WTC11 (cell line): ENCODE data around the gene NECAB2. TPM values are rescaled to one million over a fixed set of nuclear protein-coding genes. Genes with fewer than 3 reads are reported as not detected.

Experiments used
- ATAC-seq: fragments of 200-7000 bp; cut with Tn5 transposase; 2 replicates; pipeline ENCODE4 v1.10.0; 2021; ENCODE audit warnings: mild to moderate bottlenecking, moderate library complexity
- CTCF ChIA-PET: fragments of 300-600 bp; sonication (Branson Sonifier 250); formaldehyde crosslinking; loops from one replicate; lab custom pipeline; 2021; ENCODE audit warnings: antibody characterized with exemption; lab: Charles Lee
- POLR2A ChIA-PET: fragments of 350-600 bp; sonication (Branson Sonifier 250); formaldehyde crosslinking; loops from one replicate; lab custom pipeline; 2021; ENCODE audit warnings: antibody characterized with exemption; lab: Charles Lee
- DNase-seq: peaks from one replicate; pipeline ENCODE4 v3.0.0; 2021; ENCODE audit warnings: low spot score
- H3K27ac Mint-ChIP-seq: 2 replicates; pipeline ENCODE4 v1.8.0; 2021; ENCODE audit warnings: mixed read lengths
- H3K27me3 Mint-ChIP-seq: 2 replicates; pipeline ENCODE4 v1.8.0; 2021; ENCODE audit warnings: low read depth, mild to moderate bottlenecking, moderate library complexity, mixed read lengths
- H3K36me3 Mint-ChIP-seq: 2 replicates; pipeline ENCODE4 v1.8.0; 2021; ENCODE audit warnings: mixed read lengths
- H3K4me1 Mint-ChIP-seq: 2 replicates; pipeline ENCODE4 v1.8.0; 2022; ENCODE audit warnings: mixed read lengths
- H3K4me3 Mint-ChIP-seq: 2 replicates; pipeline ENCODE4 v1.8.0; 2021; ENCODE audit warnings: mild to moderate bottlenecking, moderate library complexity, mixed read lengths
- H3K9me3 Mint-ChIP-seq: 2 replicates; pipeline ENCODE4 v1.8.0; 2021; ENCODE audit warnings: mixed read lengths
- ATF1 ChIP-seq: sonication (generic); formaldehyde crosslinking; IDR thresholded peaks from 2 replicates; pipeline ENCODE4 v1.8.1; 2023; ENCODE audit warnings: mild to moderate bottlenecking, moderate library complexity, missing genetic modification reagents
- FOXK1 ChIP-seq: sonication (generic); formaldehyde crosslinking; IDR thresholded peaks from 2 replicates; pipeline ENCODE4 v1.8.0; 2022; ENCODE audit warnings: mild to moderate bottlenecking, moderate library complexity, missing genetic modification reagents
- KAT7 ChIP-seq: sonication (generic); formaldehyde crosslinking; IDR thresholded peaks from 2 replicates; pipeline ENCODE4 v1.8.1; 2023; ENCODE audit warnings: missing genetic modification reagents, mild to moderate bottlenecking, borderline replicate concordance
- NFATC4 ChIP-seq: fragments of 250-450 bp; sonication (Bioruptor Pico); IDR thresholded peaks from 2 replicates; pipeline ENCODE4 v1.9.0; 2021; ENCODE audit warnings: mild to moderate bottlenecking
- NFYB ChIP-seq: sonication (generic); formaldehyde crosslinking; conservative IDR thresholded peaks from 2 replicates; pipeline ENCODE4 v1.8.0; 2022; ENCODE audit warnings: low read depth, missing genetic modification reagents
- NR2C2 ChIP-seq: sonication (generic); formaldehyde crosslinking; IDR thresholded peaks from 2 replicates; pipeline ENCODE4 v1.8.0; 2022; ENCODE audit warnings: mild to moderate bottlenecking, missing genetic modification reagents
- RELA ChIP-seq: sonication (generic); formaldehyde crosslinking; IDR thresholded peaks from 2 replicates; pipeline ENCODE4 v1.8.1; 2022; ENCODE audit warnings: missing genetic modification reagents, mild to moderate bottlenecking, borderline replicate concordance
- SMAD3 ChIP-seq: sonication (generic); formaldehyde crosslinking; IDR thresholded peaks from 2 replicates; pipeline ENCODE4 v1.8.0; 2022; ENCODE audit warnings: missing genetic modification reagents, mild to moderate bottlenecking, borderline replicate concordance
- SOX15 ChIP-seq: fragments of 250-450 bp; sonication (Bioruptor Pico); IDR thresholded peaks from 2 replicates; pipeline ENCODE4 v1.9.0; 2021; ENCODE audit warnings: mild to moderate bottlenecking
- ZNF121 ChIP-seq: sonication (generic); formaldehyde crosslinking; IDR thresholded peaks from 2 replicates; pipeline ENCODE4 v1.8.0; 2023; ENCODE audit warnings: missing genetic modification reagents
- ZNF138 ChIP-seq: sonication (generic); formaldehyde crosslinking; conservative IDR thresholded peaks from 2 replicates; pipeline ENCODE4 v1.8.1; 2022; ENCODE audit warnings: mild to moderate bottlenecking, moderate library complexity, missing genetic modification reagents
- ZNF423 ChIP-seq: fragments of 250-450 bp; sonication (Bioruptor Pico); IDR thresholded peaks from 2 replicates; pipeline ENCODE4 v2.1.2; 2022; ENCODE audit warnings: mild to moderate bottlenecking, moderate library complexity
- total RNA-seq: library from RNA; stranded (reverse); gene quantifications from 3 replicates; pipeline ENCODE4 v1.2.3, GENCODE V29; 2021
- TF ChIP-seq, protein P1 (sequence below): sonication (generic); formaldehyde crosslinking; IDR thresholded peaks from 2 replicates; pipeline ENCODE4 v1.8.1; 2023; ENCODE audit warnings: mild to moderate bottlenecking, missing genetic modification reagents
- TF ChIP-seq, protein P2 (sequence below): fragments of 250-450 bp; sonication (Bioruptor Pico); IDR thresholded peaks from 2 replicates; pipeline ENCODE4 v1.9.0; 2021; ENCODE audit warnings: mild to moderate bottlenecking
- TF ChIP-seq, protein P3 (sequence below): sonication (generic); formaldehyde crosslinking; IDR thresholded peaks from 2 replicates; pipeline ENCODE4 v1.8.1; 2022; ENCODE audit warnings: missing genetic modification reagents, borderline replicate concordance
- TF ChIP-seq, protein P4 (sequence below): fragments of 250-450 bp; sonication (Bioruptor Pico); IDR thresholded peaks from 2 replicates; pipeline ENCODE4 v1.9.0; 2021; ENCODE audit warnings: moderate library complexity, mild to moderate bottlenecking, inconsistent platforms, borderline replicate concordance
- TF ChIP-seq, protein P5 (sequence below): sonication (generic); formaldehyde crosslinking; IDR thresholded peaks from 2 replicates; pipeline ENCODE4 v1.8.1; 2022; ENCODE audit warnings: low read depth, missing genetic modification reagents, borderline replicate concordance

The NECAB2 gene
- total RNA-seq, 1 experiment from 2014 or later: 2.9 TPM

DNA sequence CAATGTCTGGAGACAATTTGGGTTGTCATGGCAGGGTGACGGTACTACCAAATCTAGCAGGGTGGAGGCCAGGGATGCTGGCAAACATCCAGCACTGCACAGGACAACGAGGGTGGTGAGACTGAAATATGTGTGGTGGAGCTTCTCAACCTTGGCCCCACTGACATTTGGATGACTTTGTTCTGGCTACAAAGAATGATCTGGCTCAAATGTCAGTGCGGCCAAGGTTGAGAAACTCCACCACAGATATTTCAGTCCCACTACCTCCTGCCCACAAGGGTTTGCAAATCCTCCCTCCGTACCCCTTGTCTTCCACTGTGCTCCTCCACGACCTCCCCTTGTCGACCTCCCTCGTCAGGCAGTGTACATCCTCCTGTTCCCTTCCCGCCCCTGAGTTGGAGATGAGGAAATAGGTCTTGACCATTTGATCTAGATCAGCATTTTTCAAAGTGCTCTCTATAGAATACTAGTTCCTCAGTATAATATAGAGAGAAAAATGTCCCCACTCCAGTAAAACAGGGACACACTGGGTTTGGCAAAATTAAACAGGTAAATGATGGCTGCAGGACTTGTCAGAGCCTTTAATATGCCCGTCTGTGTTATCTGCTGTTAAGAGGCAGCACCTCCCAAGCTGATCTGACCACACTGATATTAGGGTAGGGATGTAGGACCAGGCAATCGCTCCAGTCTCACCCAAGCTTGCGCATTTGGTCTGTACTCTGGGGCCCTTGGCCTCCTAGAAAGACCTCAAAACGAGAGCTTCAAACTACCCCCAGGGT is 8.2 kb upstream of the NECAB2 start:
- CTCF ChIA-PET: interaction anchor here (1.4 to 4.9 kb wide), 3 partner anchors 85 to 106 kb away, joined by 3 to 131 read pairs (median 4); partner anchors contain the start of gene SLC38A8
- H3K27me3 Mint-ChIP-seq: no peaks in the 10 kb centered on the region
- H3K9me3 Mint-ChIP-seq: no peaks in the 10 kb centered on the region
- H3K4me3 Mint-ChIP-seq: no peak overlapping the region
- DNase-seq: no peak
- no peak for ATAC-seq
- H3K4me1 Mint-ChIP-seq: no peaks in the 10 kb centered on the region
- TF ChIP-seq, protein P1, sequence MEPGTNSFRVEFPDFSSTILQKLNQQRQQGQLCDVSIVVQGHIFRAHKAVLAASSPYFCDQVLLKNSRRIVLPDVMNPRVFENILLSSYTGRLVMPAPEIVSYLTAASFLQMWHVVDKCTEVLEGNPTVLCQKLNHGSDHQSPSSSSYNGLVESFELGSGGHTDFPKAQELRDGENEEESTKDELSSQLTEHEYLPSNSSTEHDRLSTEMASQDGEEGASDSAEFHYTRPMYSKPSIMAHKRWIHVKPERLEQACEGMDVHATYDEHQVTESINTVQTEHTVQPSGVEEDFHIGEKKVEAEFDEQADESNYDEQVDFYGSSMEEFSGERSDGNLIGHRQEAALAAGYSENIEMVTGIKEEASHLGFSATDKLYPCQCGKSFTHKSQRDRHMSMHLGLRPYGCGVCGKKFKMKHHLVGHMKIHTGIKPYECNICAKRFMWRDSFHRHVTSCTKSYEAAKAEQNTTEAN (CRISPR knock-in tag): no peak
- TF ChIP-seq, protein P2, sequence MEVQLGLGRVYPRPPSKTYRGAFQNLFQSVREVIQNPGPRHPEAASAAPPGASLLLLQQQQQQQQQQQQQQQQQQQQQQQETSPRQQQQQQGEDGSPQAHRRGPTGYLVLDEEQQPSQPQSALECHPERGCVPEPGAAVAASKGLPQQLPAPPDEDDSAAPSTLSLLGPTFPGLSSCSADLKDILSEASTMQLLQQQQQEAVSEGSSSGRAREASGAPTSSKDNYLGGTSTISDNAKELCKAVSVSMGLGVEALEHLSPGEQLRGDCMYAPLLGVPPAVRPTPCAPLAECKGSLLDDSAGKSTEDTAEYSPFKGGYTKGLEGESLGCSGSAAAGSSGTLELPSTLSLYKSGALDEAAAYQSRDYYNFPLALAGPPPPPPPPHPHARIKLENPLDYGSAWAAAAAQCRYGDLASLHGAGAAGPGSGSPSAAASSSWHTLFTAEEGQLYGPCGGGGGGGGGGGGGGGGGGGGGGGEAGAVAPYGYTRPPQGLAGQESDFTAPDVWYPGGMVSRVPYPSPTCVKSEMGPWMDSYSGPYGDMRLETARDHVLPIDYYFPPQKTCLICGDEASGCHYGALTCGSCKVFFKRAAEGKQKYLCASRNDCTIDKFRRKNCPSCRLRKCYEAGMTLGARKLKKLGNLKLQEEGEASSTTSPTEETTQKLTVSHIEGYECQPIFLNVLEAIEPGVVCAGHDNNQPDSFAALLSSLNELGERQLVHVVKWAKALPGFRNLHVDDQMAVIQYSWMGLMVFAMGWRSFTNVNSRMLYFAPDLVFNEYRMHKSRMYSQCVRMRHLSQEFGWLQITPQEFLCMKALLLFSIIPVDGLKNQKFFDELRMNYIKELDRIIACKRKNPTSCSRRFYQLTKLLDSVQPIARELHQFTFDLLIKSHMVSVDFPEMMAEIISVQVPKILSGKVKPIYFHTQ: no peak
- no peak for TF ChIP-seq ZNF121
- POLR2A ChIA-PET: no interaction called here
- no peaks in the 10 kb centered on the region for H3K36me3 Mint-ChIP-seq
- H3K27ac Mint-ChIP-seq: no peak overlapping the region

DNA sequence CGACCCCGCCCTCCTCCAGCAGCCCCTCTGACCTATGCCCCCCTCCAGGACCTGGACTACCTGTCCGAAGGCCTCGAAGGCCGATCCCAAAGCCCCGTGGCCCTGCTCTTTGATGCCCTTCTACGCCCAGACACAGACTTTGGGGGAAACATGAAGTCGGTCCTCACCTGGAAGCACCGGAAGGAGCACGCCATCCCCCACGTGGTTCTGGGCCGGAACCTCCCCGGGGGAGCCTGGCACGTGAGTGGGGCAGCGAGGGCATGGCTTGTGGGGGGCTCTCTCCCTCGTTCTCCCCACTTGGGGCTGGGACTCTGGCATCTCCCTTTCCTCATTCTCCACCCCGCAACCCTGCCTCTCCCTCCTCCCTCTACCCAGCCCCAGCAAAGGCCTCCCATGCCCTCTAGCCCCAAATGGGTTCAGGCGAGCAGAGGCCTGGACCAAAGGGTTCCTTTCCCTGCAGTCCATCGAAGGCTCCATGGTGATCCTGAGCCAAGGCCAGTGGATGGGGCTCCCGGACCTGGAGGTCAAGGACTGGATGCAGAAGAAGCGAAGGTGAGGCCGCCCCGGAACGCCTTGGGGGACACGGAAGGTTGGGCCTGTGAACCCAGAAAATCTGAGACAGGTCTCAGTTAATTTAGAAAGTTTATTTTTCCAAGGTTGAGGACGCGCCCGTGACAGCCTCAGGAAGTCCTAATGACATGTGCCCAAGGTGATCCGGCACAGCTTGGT is 7.4 kb upstream of the NECAB2 start:
- H3K36me3 Mint-ChIP-seq: no peaks in the 10 kb centered on the region
- ATAC-seq (no peak), DNase-seq (no peak)
- H3K4me3 Mint-ChIP-seq: no peak overlapping the region
- H3K27me3 Mint-ChIP-seq: no peaks in the 10 kb centered on the region
- no peaks in the 10 kb centered on the region for H3K9me3 Mint-ChIP-seq
- no peak for TF ChIP-seq FOXK1
- TF ChIP-seq, protein P3, sequence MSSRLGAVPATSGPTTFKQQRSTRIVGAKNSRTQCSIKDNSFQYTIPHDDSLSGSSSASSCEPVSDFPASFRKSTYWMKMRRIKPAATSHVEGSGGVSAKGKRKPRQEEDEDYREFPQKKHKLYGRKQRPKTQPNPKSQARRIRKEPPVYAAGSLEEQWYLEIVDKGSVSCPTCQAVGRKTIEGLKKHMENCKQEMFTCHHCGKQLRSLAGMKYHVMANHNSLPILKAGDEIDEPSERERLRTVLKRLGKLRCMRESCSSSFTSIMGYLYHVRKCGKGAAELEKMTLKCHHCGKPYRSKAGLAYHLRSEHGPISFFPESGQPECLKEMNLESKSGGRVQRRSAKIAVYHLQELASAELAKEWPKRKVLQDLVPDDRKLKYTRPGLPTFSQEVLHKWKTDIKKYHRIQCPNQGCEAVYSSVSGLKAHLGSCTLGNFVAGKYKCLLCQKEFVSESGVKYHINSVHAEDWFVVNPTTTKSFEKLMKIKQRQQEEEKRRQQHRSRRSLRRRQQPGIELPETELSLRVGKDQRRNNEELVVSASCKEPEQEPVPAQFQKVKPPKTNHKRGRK (CRISPR knock-in tag): no peak
- no peak for TF ChIP-seq NR2C2 (CRISPR knock-in tag)
- TF ChIP-seq RELA: no peak
- TF ChIP-seq, protein P2: no peak
- no peak for TF ChIP-seq ZNF138 (CRISPR knock-in tag)
- TF ChIP-seq KAT7 (CRISPR knock-in tag): no peak
- no peak for TF ChIP-seq NFATC4
- no peak for TF ChIP-seq ZNF423 (CRISPR knock-in tag)
- TF ChIP-seq SOX15 (CRISPR knock-in tag): no peak
- TF ChIP-seq SMAD3: no peak
- TF ChIP-seq, protein P4, sequence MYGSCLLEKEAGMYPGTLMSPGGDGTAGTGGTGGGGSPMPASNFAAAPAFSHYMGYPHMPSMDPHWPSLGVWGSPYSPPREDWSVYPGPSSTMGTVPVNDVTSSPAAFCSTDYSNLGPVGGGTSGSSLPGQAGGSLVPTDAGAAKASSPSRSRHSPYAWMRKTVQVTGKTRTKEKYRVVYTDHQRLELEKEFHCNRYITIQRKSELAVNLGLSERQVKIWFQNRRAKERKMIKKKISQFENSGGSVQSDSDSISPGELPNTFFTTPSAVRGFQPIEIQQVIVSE (CRISPR knock-in tag): no peak
- TF ChIP-seq, protein P5, sequence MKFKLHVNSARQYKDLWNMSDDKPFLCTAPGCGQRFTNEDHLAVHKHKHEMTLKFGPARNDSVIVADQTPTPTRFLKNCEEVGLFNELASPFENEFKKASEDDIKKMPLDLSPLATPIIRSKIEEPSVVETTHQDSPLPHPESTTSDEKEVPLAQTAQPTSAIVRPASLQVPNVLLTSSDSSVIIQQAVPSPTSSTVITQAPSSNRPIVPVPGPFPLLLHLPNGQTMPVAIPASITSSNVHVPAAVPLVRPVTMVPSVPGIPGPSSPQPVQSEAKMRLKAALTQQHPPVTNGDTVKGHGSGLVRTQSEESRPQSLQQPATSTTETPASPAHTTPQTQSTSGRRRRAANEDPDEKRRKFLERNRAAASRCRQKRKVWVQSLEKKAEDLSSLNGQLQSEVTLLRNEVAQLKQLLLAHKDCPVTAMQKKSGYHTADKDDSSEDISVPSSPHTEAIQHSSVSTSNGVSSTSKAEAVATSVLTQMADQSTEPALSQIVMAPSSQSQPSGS (CRISPR knock-in tag): no peak
- TF ChIP-seq ATF1 (CRISPR knock-in tag): no peak
- no peak for TF ChIP-seq NFYB (CRISPR knock-in tag)
- POLR2A ChIA-PET: no interaction called here
- H3K4me1 Mint-ChIP-seq: no peaks in the 10 kb centered on the region
- H3K27ac Mint-ChIP-seq: no peak overlapping the region
- CTCF ChIA-PET: interaction anchor here (1.4 kb wide), 1 partner anchor 87 kb away, joined by 3 read pairs; no protein-coding TSS in a partner anchor
